Endothelial cell of umbilical vein (primary cell): ENCODE measurements around the gene MAP4K2. TPM values are rescaled to one million over a fixed set of nuclear protein-coding genes. Genes with fewer than 3 reads are reported as not detected.

Experiments used
- BruUV-seq: library from RNA; stranded (reverse); fragments of 400-500 nt; replicated peaks from 2 replicates; lab custom pipeline; 2021; lab: Mats Ljungman, UMichigan
- CTCF ChIA-PET: fragments of 300-600, 350-600 bp; sonication (Branson Sonifier 250); formaldehyde crosslinking; loops from one replicate; lab custom pipeline; 2021; ENCODE audit warnings: antibody characterized with exemption, inconsistent platforms; lab: Charles Lee
- POLR2A ChIA-PET: fragments of 300-600, 350-600 bp; sonication (Branson Sonifier 250); formaldehyde crosslinking; loops from one replicate; lab custom pipeline; 2021; ENCODE audit warnings: antibody characterized with exemption, inconsistent platforms; lab: Charles Lee
- DNase-seq: peaks from one replicate; pipeline ENCODE4 v3.0.0-alpha.2; 2011; ENCODE audit warnings: low read depth, low spot score
- FAIRE-seq: peaks from 2 replicates; lab custom pipeline; 2011; peaks lifted over from hg19 to GRCh38; lab: Jason Lieb, UNC
- H2AFZ ChIP-seq: 2 replicates; pipeline ENCODE4 v1.6.0; 2012; ENCODE audit warnings: low read depth, low read length, control low read depth, inconsistent platforms
- H3K27ac ChIP-seq: 2 replicates; pipeline ENCODE4 v1.5.1; 2011; ENCODE audit warnings: low read depth, mild to moderate bottlenecking, control low read depth, low read length, moderate library complexity; ENCODE audit not compliant: insufficient read depth
- H3K27me3 ChIP-seq, 2 experiments: 2 replicates each; pipeline versions ENCODE4 v1.6.0 to v1.6.1; 2011; ENCODE audit warnings: low read length in 2 of 2, mixed read lengths in 1 of 2; ENCODE audit not compliant: control insufficient read depth in 2 of 2, insufficient read depth in 2 of 2
- H3K36me3 ChIP-seq, 2 experiments: 2 replicates in 1 of 2; 3 replicates in 1 of 2; pipeline ENCODE4 v1.5.1; 2011; ENCODE audit warnings: low read length in 2 of 2, mild to moderate bottlenecking in 1 of 2, moderate library complexity in 1 of 2; ENCODE audit not compliant: control insufficient read depth in 2 of 2, insufficient read depth in 2 of 2; ENCODE audit errors: extremely low read depth in 1 of 2
- H3K4me1 ChIP-seq: 3 replicates; pipeline ENCODE4 v1.5.1; 2011; ENCODE audit warnings: mild to moderate bottlenecking, low read length; ENCODE audit not compliant: control insufficient read depth, insufficient read depth; ENCODE audit errors: extremely low read depth
- H3K4me2 ChIP-seq: 2 replicates; pipeline ENCODE4 v1.6.1; 2011; ENCODE audit warnings: low read length, control low read depth, mixed read lengths; ENCODE audit not compliant: insufficient read depth
- H3K4me3 ChIP-seq, 3 experiments: fragments of 200-600 bp in 1 of 3; sonication (generic), shearing (Covaris generic) in 1 of 3; replicated peaks in 1 of 3; 2 replicates each; pipeline ENCODE4 v1.5.1; 2011 to 2016; ENCODE audit warnings: control low read depth in 3 of 3, low read length in 3 of 3, mild to moderate bottlenecking in 2 of 3, inconsistent platforms in 1 of 3, low read depth in 1 of 3, moderate library complexity in 1 of 3; ENCODE audit not compliant: insufficient read depth in 1 of 3
- H3K79me2 ChIP-seq: 2 replicates; pipeline ENCODE4 v1.6.0; 2012; ENCODE audit warnings: low read length, inconsistent platforms; ENCODE audit not compliant: control insufficient read depth, insufficient read depth
- H3K9ac ChIP-seq: replicated peaks from 2 replicates; pipeline ENCODE3; 2011; ENCODE audit warnings: low read length, control low read depth; ENCODE audit not compliant: insufficient read depth; ENCODE audit errors: extremely low read depth
- H3K9me1 ChIP-seq: replicated peaks from 3 replicates; pipeline ENCODE4 v1.6.0; 2011; ENCODE audit warnings: mild to moderate bottlenecking, low read length; ENCODE audit not compliant: control insufficient read depth, insufficient read depth; ENCODE audit errors: extremely low read depth
- H3K9me3 ChIP-seq: replicated peaks from 2 replicates; pipeline ENCODE4 v1.5.1; 2012; ENCODE audit warnings: low read length, inconsistent platforms; ENCODE audit not compliant: control insufficient read depth, insufficient read depth
- H4K20me1 ChIP-seq: replicated peaks from 2 replicates; pipeline ENCODE3; 2011; ENCODE audit warnings: mild to moderate bottlenecking, low read length; ENCODE audit not compliant: control insufficient read depth, insufficient read depth; ENCODE audit errors: extremely low read depth
- CTCF ChIP-seq, 2 donors: IDR thresholded peaks; 1 replicate in 1 of 2; 2 replicates in 1 of 2; pipeline ENCODE4 v1.5.1; 2011; ENCODE audit warnings: low read length in 2 of 2, mild to moderate bottlenecking in 2 of 2, moderate library complexity in 2 of 2, control low read depth in 1 of 2, inconsistent platforms in 1 of 2, low read depth in 1 of 2; ENCODE audit not compliant: insufficient read depth in 1 of 2; ENCODE audit errors: extremely low read depth in 1 of 2
- EZH2 ChIP-seq: IDR thresholded peaks from 2 replicates; pipeline ENCODE4 v1.6.1; 2012; ENCODE audit warnings: borderline replicate concordance, low read depth, mild to moderate bottlenecking, moderate library complexity, low read length, inconsistent platforms; ENCODE audit not compliant: severe bottlenecking
- FOS ChIP-seq: IDR thresholded peaks from 2 replicates; pipeline ENCODE4 v1.6.1; 2011; ENCODE audit warnings: mild to moderate bottlenecking, low read length, moderate library complexity, borderline replicate concordance; ENCODE audit not compliant: insufficient read depth
- JUN ChIP-seq: IDR thresholded peaks from 2 replicates; pipeline ENCODE4 v1.6.1; 2011; ENCODE audit warnings: borderline replicate concordance, low read depth; ENCODE audit not compliant: insufficient read length, insufficient read depth
- MAX ChIP-seq: IDR thresholded peaks from 2 replicates; pipeline ENCODE4 v1.6.1; 2011; ENCODE audit not compliant: insufficient read depth, insufficient read length
- MYC ChIP-seq: IDR thresholded peaks from one replicate; pipeline ENCODE4 v1.6.1; 2011; ENCODE audit warnings: mild to moderate bottlenecking, low read depth, low read length
- POLR2A ChIP-seq: IDR thresholded peaks from 2 replicates; pipeline ENCODE4 v1.6.1; 2012; ENCODE audit warnings: low read depth, mild to moderate bottlenecking, control low read depth, low read length
- POLR2AphosphoS5 ChIP-seq: IDR thresholded peaks from 2 replicates; pipeline ENCODE4 v1.6.1; 2012; ENCODE audit warnings: low read depth, mild to moderate bottlenecking, control low read depth, low read length, moderate library complexity; ENCODE audit not compliant: insufficient read depth
- dilution Hi-C: fragments of 300-500 bp; cut with MboI; formaldehyde crosslinking; loops from one replicate; pipeline ENCODE4 v1.15.0; 2019; ENCODE audit warnings: low sequenced_read_pairs; ENCODE audit not compliant: extremely low pct_ligation_motif_present
- intact Hi-C: fragments of 100-400 bp; cut with micrococcal nuclease; formaldehyde crosslinking; loops from one replicate; pipeline ENCODE4 v1.10.0; 2022
- polyA plus RNA-seq, 4 experiments: library from polyadenylated mRNA; depleted of rRNA in 3 of 4; stranded (reverse) in 3 of 4; unstranded in 1 of 4; fragments of >200 nt; gene quantifications; 2 replicates each; pipeline versions ENCODE4 v1.2.1 to v1.2.3, GENCODE V29; 2011 to 2012; ENCODE audit warnings: missing spikeins in 1 of 4
- total RNA-seq: library from RNA; stranded (reverse); gene quantifications from 2 replicates; pipeline ENCODE4 v1.2.3, GENCODE V29; 2021

MAP4K2 gene
- total and polyA plus RNA-seq, 2 donors (not counting 3 experiments of a cell fraction or from before 2014, with no cell fraction given), result 43.3 to 44.0 TPM

GRCh38 chr11:64829536-64830251 lies 26.7 kb upstream of the MAP4K2 start:
- intact Hi-C loops, result no loop called here
- no TSS peak for BruUV-seq
- Histone ChIP-seq H3K27me3 (no peaks in the 10 kb centered on the region), H3K36me3 (no peaks in the 10 kb centered on the region), H3K4me3 (no peak overlapping the region), H2AFZ (no peak overlapping the region), H3K79me2 (no peaks in the 10 kb centered on the region), H3K9ac (no peak overlapping the region), H3K9me3 (no peaks in the 10 kb centered on the region), H3K4me1 (no peaks in the 10 kb centered on the region), H4K20me1 (no peaks in the 10 kb centered on the region), H3K4me2 (no peak overlapping the region), H3K27ac (no peak overlapping the region), H3K9me1 (no peaks in the 10 kb centered on the region)
- CTCF ChIA-PET, result interaction anchor here (0.8 to 1.4 kb wide), 3 partner anchors 15 to 58 kb away, joined by 3 to 4 read pairs (median 4); partner anchors contain the start of gene CDC42BPG
- DNase-seq (no peak), FAIRE-seq (no peak)
- TF ChIP-seq POLR2A, result no peak
- no peak for TF ChIP-seq FOS
- TF ChIP-seq CTCF (IDR thresholded peaks at IDR 0.05; ENCODE audit: extremely low read depth in 1 of 2, insufficient read depth in 1 of 2, low read depth in 1 of 2, low read length in 2 of 2), result no peak
- no peak for TF ChIP-seq JUN
- no peak for TF ChIP-seq POLR2AphosphoS5
- no peak for TF ChIP-seq MAX
- TF ChIP-seq MYC, result no peak
- TF ChIP-seq EZH2, result no peak
- POLR2A ChIA-PET, result no interaction called here
- dilution Hi-C loops, result no loop called here
